Stomach (tissue), 4 donors: ENCODE results near the gene HIP1.
"Not testable (repeated sequence)": the region's sequence is repeated elsewhere in the genome, so short reads cannot be mapped to it uniquely, and the experiment has no call there.

ENCODE experiments used
- POLR2A ChIP-seq, 4 donors: fragments of 450-650 bp; IDR thresholded peaks; one replicate each; pipeline ENCODE4 v1.6.1; 2016; ENCODE audit warnings: antibody characterized with exemption in 4 of 4, control low read depth in 2 of 4, mild to moderate bottlenecking in 1 of 4, moderate library complexity in 1 of 4
- TF ChIP-seq, protein P1 (sequence below), 7 experiments: fragments of 450-650 bp in 4 of 7; fragments of 200-600 bp in 3 of 7; sonication (generic) in 3 of 7; IDR thresholded peaks; one replicate each; pipeline ENCODE4 v1.5.1; 2016 to 2019; ENCODE audit warnings: antibody characterized with exemption in 7 of 7, control low read depth in 2 of 7, mild to moderate bottlenecking in 1 of 7

DNA sequence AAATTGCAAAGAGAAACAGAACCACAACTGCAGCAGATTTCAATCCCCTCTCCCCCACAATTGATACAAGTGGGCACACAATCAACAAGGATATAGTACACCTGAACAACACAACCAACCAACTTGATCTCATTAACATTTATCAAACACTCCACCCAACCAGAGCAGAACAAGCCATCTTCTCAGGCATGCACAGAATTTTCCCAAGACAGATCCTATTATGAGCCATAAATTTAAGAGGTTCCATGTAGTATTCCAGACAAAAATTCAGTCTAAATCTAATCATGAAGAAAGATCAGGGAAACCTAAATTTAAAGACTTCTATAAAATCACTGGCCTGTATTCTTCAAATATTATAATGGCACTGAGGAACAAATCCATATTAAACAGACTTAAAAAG lies 217.0 kb downstream of the HIP1 start:
- TF ChIP-seq, protein P1, sequence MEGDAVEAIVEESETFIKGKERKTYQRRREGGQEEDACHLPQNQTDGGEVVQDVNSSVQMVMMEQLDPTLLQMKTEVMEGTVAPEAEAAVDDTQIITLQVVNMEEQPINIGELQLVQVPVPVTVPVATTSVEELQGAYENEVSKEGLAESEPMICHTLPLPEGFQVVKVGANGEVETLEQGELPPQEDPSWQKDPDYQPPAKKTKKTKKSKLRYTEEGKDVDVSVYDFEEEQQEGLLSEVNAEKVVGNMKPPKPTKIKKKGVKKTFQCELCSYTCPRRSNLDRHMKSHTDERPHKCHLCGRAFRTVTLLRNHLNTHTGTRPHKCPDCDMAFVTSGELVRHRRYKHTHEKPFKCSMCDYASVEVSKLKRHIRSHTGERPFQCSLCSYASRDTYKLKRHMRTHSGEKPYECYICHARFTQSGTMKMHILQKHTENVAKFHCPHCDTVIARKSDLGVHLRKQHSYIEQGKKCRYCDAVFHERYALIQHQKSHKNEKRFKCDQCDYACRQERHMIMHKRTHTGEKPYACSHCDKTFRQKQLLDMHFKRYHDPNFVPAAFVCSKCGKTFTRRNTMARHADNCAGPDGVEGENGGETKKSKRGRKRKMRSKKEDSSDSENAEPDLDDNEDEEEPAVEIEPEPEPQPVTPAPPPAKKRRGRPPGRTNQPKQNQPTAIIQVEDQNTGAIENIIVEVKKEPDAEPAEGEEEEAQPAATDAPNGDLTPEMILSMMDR (IDR thresholded peaks at IDR 0.05), result not testable (repeated sequence)
- not testable (repeated sequence) for TF ChIP-seq POLR2A (IDR thresholded peaks at IDR 0.05)
